Activated naive CD8-positive, alpha-beta T cell treated with anti-CD3 and anti-CD28 coated beads for 36 hours (primary cell): ENCODE results near the gene ARFIP2. TPM values are rescaled to one million over a fixed set of nuclear protein-coding genes. Genes with fewer than 3 reads are reported as not detected.
A peak's percentile ranks its signal among the peaks of the same experiment; 100 is the strongest.

ENCODE experiments used
- DNase-seq: peaks from one replicate; pipeline ENCODE4 v3.0.0; 2021
- H3K27ac Mint-ChIP-seq: one replicate; pipeline ENCODE4 v1.8.0; 2022; ENCODE audit warnings: mild to moderate bottlenecking, moderate library complexity, mixed read lengths
- H3K27me3 Mint-ChIP-seq: one replicate; pipeline ENCODE4 v1.8.0; 2022; ENCODE audit warnings: mild to moderate bottlenecking, mixed read lengths
- H3K36me3 Mint-ChIP-seq: one replicate; pipeline ENCODE4 v1.8.0; 2021; ENCODE audit warnings: mild to moderate bottlenecking, mixed read lengths
- H3K4me1 Mint-ChIP-seq: one replicate; pipeline ENCODE4 v1.8.0; 2021; ENCODE audit warnings: mixed read lengths
- H3K4me3 Mint-ChIP-seq: one replicate; pipeline ENCODE4 v1.8.0; 2022; ENCODE audit warnings: mild to moderate bottlenecking, moderate library complexity, mixed read lengths
- H3K9me3 Mint-ChIP-seq: one replicate; pipeline ENCODE4 v1.8.0; 2022; ENCODE audit warnings: mixed read lengths
- total RNA-seq, 2 experiments: library from RNA; stranded (reverse); gene quantifications; one replicate each; pipeline ENCODE4 v1.2.3, GENCODE V29; 2021

The ARFIP2 gene
- total RNA-seq, 2 experiments from 2014 or later = 44.2 to 47.1 TPM

DNA sequence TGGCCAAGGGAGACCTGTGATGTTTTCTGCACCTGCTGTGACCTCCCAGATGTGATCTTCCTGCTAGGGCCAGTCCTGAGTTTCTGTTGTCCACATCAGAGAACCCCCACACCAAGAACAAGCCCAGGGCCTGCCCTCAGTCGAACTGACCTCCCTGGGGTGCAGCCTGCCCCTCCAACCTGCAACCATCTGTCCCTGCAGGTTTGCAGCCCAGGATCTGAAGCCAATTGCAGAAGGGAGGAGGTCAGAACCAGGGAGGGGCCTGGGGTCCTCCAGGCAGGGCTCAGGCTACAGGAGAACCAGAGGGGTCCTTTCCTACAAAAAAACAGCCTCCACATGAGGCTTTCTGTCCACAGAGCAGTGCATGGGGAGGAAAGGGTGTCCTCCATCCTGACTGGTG lies 8.2 kb downstream of the ARFIP2 start:
- peak overlapping the region; percentile 40 for H3K4me3 Mint-ChIP-seq
- no peak for DNase-seq
- H3K27ac Mint-ChIP-seq = no peak overlapping the region
- no peaks in the 10 kb centered on the region for H3K27me3 Mint-ChIP-seq
- H3K36me3 Mint-ChIP-seq = peaks cover 3% of the 10 kb centered on the region
- no peaks in the 10 kb centered on the region for H3K9me3 Mint-ChIP-seq
- peaks cover 16% of the 10 kb centered on the region for H3K4me1 Mint-ChIP-seq

DNA sequence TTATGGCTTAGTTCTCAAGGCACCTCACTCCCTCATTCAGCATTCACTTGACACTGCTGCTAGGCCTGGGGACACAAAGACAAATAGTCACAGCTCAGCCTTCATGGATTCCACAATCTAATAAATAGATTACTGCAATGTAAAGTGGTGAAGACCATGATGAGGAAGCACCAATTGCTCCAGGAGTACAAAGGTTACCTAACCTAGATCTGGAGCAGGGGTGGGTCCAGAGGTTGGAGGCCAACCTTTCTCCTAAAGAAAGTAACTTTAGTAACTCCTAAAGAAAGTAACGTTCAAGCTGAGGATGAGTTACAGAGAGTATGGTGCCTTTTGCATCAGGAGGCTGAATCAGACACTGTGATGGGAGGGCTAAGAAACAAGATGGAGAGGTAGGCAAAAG lies 11.5 kb downstream of the ARFIP2 start:
- Mint-ChIP-seq H3K36me3 (no peaks in the 10 kb centered on the region), H3K9me3 (no peaks in the 10 kb centered on the region), H3K4me1 (peaks cover 16% of the 10 kb centered on the region), H3K27me3 (no peaks in the 10 kb centered on the region), H3K27ac (no peak overlapping the region), H3K4me3 (no peak overlapping the region)
- no peak for DNase-seq

DNA sequence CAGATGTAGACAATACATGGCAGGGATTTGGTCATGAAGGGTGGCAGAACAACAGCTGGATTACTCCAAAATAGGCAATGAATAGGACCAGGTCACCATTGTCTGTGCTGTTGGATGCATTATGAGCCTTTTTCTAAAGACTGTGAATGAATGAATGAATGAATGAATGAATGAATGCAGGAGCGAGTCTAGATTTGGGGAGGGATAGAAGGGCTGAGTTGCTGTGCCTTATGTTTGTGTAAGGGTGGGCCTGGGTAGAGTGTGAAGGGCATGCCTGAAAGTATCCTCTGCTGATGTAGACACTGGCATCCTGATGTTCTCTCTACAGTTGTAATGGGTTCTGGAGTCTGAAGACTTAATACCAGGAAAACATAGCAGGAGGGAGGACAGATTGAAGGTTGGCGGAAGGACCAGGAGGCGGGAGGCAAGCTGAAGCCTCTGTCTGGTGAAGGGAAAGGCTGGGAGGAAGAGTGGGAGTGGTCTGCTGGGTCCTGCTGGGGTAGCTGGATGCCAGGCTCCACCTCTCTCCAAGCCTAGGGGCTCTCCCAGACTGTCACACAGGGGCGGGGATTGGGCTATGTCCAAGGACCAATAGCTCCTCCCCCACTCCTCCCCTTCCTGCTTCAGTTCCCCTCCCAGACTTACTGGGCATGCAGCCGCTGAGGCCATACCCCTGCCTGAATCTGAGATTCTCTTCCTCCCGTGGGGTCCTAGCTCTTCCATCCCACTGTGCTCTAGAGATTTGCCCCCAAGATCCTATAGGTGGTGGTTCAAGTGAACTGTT lies 12.2 kb downstream of the ARFIP2 start:
- no peaks in the 10 kb centered on the region for H3K27me3 Mint-ChIP-seq
- H3K27ac Mint-ChIP-seq = no peak overlapping the region
- H3K4me3 Mint-ChIP-seq = no peak overlapping the region
- no peaks in the 10 kb centered on the region for H3K36me3 Mint-ChIP-seq
- DNase-seq = peak; percentile 21
- H3K9me3 Mint-ChIP-seq = no peaks in the 10 kb centered on the region
- H3K4me1 Mint-ChIP-seq = peaks cover 11% of the 10 kb centered on the region

DNA sequence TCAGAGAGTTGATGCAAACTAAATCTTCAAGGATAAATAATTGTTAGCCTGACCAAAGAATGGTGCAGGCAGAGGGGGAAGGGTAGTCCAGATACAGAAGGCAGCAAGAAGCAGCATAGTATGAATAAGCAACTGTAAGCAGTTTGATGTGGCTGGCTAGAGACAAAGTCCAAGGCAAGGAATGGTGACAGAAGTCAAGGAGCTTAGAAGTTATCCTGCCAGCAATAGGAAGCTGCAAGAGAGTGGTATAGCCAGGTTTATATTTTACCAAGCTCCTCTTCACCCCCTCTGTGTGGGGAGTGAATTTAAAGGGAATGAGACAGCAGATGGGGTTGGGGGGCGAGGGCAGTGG lies 22.1 kb downstream of the ARFIP2 start:
- Mint-ChIP-seq H3K36me3 (peaks cover 2% of the 10 kb centered on the region), H3K4me3 (no peak overlapping the region), H3K27me3 (no peaks in the 10 kb centered on the region), H3K27ac (no peak overlapping the region), H3K4me1 (no peaks in the 10 kb centered on the region), H3K9me3 (no peaks in the 10 kb centered on the region)
- no peak for DNase-seq

DNA sequence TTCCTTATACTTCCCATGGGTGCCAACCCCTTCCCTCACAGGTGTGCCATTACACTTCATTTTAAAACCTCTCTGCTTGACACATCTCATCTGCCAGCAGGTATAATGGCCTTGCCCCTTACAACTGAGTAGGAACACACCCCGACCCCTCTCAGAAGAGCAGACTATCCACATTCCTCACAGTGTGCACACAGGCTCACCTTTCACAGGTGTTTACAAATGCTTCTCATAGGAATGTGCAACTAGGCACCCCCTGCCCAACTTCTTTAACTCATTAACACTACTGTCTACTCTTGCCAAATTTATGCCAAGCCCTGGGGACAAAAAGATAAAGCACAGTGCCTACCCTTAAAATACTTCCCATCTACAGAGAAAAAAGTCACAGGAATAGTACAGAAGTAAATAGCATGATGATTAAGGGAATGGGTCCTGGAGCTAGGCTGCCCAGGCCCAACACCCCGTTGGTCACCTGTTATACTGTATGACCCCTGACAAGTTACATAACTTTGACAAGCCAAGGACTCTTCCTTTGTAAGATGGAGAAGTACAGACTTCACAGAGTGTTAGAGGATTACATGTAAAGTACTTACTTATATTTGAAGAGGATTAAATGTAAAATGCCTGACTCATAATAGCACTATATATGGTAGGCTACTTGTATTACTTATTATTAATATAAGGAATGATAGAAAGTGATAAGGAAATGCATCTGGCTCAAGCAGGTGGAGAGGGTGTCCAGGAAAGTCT lies 22.6 kb downstream of the ARFIP2 start:
- no peaks in the 10 kb centered on the region for H3K4me1 Mint-ChIP-seq
- no peaks in the 10 kb centered on the region for H3K27me3 Mint-ChIP-seq
- H3K36me3 Mint-ChIP-seq = peaks cover 2% of the 10 kb centered on the region
- H3K4me3 Mint-ChIP-seq = no peak overlapping the region
- no peak overlapping the region for H3K27ac Mint-ChIP-seq
- H3K9me3 Mint-ChIP-seq = no peaks in the 10 kb centered on the region
- DNase-seq = no peak

DNA sequence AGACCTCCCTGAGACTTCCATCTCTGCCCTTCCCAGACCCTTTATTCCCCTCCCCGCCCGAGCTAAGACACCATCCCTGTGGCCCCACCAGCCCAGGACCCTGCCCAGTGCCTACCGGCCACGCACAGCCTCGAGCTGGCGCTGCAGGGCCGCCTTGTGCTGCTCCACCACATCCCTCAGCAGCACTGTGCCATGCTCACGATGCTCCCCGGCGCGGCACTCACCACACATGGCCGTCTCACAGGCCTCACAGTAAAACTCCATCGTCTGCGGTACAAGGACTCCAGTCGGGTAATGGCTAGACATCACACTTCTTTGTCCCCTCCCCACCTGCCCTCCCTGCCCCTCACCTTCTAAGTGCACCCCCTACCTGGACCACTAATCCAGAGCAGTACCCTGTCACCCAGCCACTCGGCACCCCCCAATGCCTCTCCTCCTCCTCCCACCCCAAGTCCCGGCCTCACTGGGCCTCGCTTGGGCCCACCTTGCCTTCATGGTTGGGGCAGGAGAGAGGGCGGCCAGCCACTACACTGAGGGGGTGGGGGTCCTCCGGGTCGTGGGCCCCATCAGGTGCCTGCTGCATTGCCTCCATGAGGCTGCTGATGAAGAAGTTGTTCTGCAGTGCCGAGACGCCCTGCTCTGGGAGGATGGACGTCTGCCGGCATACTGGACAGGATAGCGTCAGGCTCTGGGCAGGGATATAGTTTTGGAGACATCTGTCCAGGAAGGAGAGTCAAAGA lies 23.4 kb downstream of the ARFIP2 start:
- no peaks in the 10 kb centered on the region for H3K9me3 Mint-ChIP-seq
- H3K27me3 Mint-ChIP-seq = no peaks in the 10 kb centered on the region
- no peaks in the 10 kb centered on the region for H3K4me1 Mint-ChIP-seq
- H3K27ac Mint-ChIP-seq = no peak overlapping the region
- no peak for DNase-seq
- no peaks in the 10 kb centered on the region for H3K36me3 Mint-ChIP-seq
- no peak overlapping the region for H3K4me3 Mint-ChIP-seq

DNA sequence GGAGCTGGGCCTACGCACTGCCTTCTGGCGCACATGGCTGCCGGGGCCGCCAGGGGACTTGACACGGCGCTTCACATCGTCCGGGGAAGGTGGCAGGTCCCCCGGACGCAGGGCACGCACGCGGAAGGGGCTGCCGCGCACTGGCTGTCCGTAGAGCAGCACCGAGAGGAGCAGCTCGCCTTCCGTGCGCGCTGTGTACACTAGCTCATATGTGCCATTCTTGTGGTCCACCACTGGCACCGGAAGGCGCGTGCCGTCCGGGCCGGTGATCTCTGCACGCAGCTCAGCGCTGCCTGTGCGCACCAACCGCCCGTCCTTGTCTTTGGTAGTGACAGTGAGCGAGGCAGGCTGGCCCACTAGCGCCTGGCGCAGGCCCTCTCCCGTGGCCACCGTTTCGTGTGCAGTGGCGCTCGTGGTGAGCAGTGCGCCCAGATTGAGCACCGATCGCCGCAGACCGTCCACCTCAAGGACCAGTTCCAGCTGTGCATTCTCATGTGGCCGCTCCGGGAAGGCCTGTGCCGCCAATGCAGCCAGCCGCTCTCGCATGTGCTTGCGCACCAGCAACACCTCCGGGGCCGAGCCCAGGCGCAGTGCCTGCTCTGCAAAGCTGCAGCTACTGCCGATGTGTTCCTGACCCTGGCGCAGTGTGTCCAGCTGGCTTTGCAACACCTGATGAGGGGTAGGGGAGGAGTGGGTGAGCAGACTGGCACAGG lies 24.6 kb downstream of the ARFIP2 start:
- Mint-ChIP-seq H3K27ac (no peak overlapping the region), H3K4me3 (no peak overlapping the region), H3K4me1 (no peaks in the 10 kb centered on the region), H3K9me3 (no peaks in the 10 kb centered on the region), H3K36me3 (no peaks in the 10 kb centered on the region), H3K27me3 (no peaks in the 10 kb centered on the region)
- DNase-seq = no peak

DNA sequence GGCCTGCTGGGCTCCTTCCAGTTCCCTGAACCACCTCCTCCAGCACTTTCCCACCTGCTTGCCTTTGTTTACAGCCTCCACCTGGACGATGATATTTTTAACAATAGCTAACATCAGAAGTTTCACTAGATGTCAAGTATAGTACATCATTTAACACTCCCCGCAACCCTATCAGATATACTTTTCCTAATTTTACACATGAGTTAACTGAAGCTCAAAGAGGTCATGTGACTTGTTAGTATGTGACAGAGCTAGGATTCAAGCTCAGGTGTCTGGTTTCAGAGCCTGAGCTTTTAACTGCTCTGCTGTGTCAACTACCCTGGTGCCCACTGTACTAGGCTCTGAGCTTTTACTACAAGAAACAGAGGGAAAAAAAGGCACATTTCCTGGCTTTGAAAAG lies 26.1 kb downstream of the ARFIP2 start:
- H3K36me3 Mint-ChIP-seq = no peaks in the 10 kb centered on the region
- no peaks in the 10 kb centered on the region for H3K4me1 Mint-ChIP-seq
- no peaks in the 10 kb centered on the region for H3K27me3 Mint-ChIP-seq
- no peak overlapping the region for H3K4me3 Mint-ChIP-seq
- H3K9me3 Mint-ChIP-seq = no peaks in the 10 kb centered on the region
- no peak for DNase-seq
- no peak overlapping the region for H3K27ac Mint-ChIP-seq

DNA sequence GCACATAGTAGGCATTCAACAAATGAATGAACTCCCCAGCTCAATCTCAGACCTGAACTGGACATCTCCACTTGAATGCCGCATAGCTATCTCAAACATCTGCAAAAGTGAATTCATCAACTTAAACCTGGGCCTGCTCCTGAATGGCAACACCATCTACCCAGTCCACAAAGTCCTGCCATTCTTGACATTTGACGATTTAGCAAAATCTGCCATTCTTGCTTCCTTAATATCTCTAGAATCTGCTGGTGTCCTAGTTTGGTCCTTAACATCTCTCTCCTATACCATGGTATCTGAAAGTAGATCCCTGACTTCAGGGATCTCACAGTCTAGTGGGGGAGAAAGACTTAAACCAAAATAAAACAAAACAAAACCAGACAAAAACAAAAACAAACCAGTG lies 28.0 kb downstream of the ARFIP2 start:
- H3K36me3 Mint-ChIP-seq = no peaks in the 10 kb centered on the region
- no peak overlapping the region for H3K27ac Mint-ChIP-seq
- DNase-seq = no peak
- no peaks in the 10 kb centered on the region for H3K27me3 Mint-ChIP-seq
- H3K4me1 Mint-ChIP-seq = no peaks in the 10 kb centered on the region
- H3K4me3 Mint-ChIP-seq = no peak overlapping the region
- no peaks in the 10 kb centered on the region for H3K9me3 Mint-ChIP-seq

DNA sequence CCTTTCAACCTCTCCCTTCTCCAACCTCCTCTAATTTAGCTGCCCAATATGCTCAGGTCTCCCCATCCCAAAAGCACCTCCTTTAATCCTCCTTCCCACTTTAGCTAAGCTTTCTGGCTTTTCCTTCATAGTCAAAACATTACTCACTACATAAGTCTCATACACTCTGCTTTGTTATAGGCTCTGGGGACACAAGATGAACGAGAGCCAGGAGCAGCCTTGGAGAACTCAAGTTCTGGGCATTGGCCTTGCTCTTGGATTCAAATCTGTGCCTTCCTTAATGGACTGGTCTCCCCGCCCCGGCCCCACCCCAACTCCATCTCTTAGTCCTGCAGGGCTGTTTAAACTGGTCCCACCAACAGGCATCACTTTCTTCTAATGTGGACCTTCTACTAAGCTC lies 28.9 kb downstream of the ARFIP2 start:
- no peak for DNase-seq
- H3K4me1 Mint-ChIP-seq = no peaks in the 10 kb centered on the region
- no peaks in the 10 kb centered on the region for H3K27me3 Mint-ChIP-seq
- no peak overlapping the region for H3K27ac Mint-ChIP-seq
- no peaks in the 10 kb centered on the region for H3K9me3 Mint-ChIP-seq
- no peak overlapping the region for H3K4me3 Mint-ChIP-seq
- H3K36me3 Mint-ChIP-seq = no peaks in the 10 kb centered on the region

DNA sequence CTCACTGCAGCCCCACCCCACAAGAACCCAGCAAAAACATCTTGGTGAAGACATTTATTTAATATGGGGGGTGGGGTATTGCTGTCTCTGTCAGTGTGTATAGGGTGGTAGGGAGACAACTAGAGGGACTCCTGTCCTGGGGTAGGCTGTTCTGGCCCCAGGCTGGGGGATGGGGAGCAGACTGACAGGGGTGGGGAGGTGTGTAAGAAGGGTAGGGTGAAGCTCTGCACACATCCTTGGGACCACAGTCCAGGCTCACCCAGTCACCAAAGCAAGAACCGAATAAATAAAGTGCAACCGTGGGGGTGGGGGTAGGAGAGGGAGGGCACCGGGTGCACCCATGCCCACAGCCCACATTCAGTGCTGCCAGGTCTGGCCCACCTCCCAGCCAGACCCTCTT lies 32.6 kb downstream of the ARFIP2 start:
- Mint-ChIP-seq H3K27me3 (no peaks in the 10 kb centered on the region), H3K4me3 (no peak overlapping the region), H3K36me3 (no peaks in the 10 kb centered on the region), H3K27ac (no peak overlapping the region), H3K9me3 (no peaks in the 10 kb centered on the region), H3K4me1 (no peaks in the 10 kb centered on the region)
- DNase-seq = no peak

DNA sequence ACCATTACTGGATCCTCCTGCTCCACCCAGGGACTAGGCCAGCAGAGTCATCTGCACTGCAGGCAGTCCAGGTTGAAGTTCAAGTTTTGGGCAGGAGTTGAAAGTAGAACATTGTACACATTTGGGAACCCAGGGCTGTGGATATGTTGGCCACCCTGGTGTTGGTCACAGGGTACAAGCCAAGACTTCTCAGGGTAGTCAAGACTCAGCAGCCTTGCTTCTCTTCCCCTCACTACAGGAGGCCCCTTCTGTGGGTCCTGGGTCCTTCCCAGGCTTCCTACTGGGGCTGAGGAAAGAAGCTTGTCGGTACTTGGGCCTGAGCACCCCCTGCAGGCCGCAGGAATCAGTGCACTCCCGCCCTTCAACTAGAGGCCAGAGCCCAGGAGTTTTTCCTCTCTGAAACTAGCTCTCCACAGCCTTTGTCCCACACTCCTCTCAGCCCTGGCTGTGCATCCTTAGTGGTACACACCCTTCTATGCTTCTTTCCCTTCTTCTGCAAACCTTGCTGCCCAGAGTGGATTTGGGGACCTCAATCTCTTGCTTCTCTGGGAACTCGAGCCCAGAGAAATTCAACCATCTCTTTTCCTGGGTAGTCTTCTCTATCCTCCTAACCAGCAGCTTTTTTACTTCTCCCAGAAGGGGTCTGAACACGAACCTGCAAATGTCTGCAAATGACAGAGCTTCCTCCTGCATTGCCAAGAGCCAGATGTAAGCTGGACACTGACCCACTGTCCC lies 37.7 kb downstream of the ARFIP2 start:
- H3K4me1 Mint-ChIP-seq = no peaks in the 10 kb centered on the region
- peak; percentile 44 for DNase-seq
- H3K27ac Mint-ChIP-seq = no peak overlapping the region
- no peak overlapping the region for H3K4me3 Mint-ChIP-seq
- H3K27me3 Mint-ChIP-seq = no peaks in the 10 kb centered on the region
- H3K36me3 Mint-ChIP-seq = no peaks in the 10 kb centered on the region
- H3K9me3 Mint-ChIP-seq = no peaks in the 10 kb centered on the region

DNA sequence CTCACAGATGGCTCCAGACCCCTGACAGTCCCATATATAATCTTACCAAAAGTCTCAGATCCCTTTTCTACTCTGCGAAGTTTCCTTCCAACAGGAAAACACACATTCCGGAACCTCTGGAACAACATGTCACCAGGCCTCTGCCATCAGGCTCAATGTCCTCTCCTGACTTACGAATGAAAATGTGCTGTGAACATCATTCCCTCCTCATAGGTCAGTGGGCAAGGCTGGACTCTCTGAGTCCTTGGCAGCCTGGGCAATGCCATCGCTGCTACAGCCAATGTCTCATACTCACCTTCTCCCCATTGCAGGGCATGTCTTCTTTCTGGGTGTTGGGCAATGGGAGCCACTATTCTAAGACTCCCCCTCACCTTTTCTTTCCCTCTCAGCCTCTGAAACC lies 38.7 kb downstream of the ARFIP2 start:
- H3K36me3 Mint-ChIP-seq = no peaks in the 10 kb centered on the region
- DNase-seq = no peak
- no peak overlapping the region for H3K4me3 Mint-ChIP-seq
- H3K27ac Mint-ChIP-seq = no peak overlapping the region
- H3K9me3 Mint-ChIP-seq = no peaks in the 10 kb centered on the region
- no peaks in the 10 kb centered on the region for H3K27me3 Mint-ChIP-seq
- no peaks in the 10 kb centered on the region for H3K4me1 Mint-ChIP-seq

DNA sequence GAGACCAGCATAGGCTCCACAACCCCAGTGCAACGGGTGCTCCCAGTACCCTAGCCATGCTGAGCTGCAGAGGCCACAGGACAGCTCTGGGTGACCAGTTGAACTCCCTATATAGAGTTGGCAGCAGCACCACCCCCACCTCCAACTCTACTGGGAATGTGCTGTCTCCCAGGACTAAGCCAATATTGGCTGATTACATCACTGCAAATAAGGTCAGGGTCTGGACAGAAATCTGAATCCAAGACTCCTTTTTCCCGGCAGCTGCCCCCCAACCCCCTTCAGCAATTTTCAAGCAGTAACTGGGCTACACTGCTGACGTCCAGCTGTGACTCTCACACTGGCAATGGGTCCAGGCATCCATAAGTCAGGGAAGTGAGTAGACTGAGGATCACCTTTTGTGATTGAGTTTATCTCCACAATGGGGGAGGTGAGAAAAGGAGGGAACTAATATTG lies 40.2 kb downstream of the ARFIP2 start, which contains the start of gene HPX:
HPX (minus strand) TSS at position 82 of the 453 bp plus-strand sequence; CDS start at position 58, 24 bp downstream.
- Mint-ChIP-seq H3K27ac (no peak within 1 kb of the TSS), H3K4me3 (no peak within 1 kb of the TSS), H3K36me3 (no peaks in the 10 kb centered on the region), H3K27me3 (no peaks in the 10 kb centered on the region), H3K4me1 (no peaks in the 10 kb centered on the region), H3K9me3 (no peaks in the 10 kb centered on the region)
- DNase-seq = no peak
